ENCODE data around the gene CAMK2D.

DNA sequence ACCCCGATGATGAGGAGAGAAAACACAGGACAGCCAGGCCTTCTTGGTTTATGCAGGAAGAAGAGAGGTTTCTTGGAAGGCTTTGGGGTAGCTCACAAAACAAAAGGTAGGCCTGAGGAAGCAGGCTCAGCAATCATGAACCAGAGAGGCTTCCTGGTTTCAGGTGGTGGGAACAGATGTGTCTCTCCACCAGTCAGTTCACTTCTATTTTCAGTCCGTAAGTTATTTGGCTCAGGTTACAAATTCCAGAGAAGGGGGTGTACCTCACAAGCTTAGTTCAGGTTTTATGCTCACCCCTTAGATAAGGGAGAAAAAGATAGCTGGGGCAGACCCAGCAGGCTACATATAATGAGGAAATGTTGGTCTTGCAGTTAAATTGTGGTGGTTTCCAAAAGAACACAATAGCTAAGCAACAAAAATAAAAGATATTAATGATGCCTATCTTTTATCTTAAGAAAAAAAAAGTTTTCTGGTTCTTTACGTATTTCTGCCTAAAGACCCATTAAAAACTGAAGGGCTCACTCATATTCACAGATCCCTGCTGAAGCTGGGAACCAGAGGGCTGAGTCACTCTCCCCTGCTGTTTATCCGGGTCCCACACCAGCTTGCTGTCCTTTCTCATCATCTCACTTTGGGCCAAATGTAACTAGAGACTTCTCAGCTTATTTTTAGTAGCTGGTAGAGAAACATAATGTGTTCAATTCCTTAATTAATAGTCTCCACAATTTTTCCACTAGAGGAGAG, 177.0 kb downstream of the CAMK2D start:
- TF ChIP-seq, protein P1, sequence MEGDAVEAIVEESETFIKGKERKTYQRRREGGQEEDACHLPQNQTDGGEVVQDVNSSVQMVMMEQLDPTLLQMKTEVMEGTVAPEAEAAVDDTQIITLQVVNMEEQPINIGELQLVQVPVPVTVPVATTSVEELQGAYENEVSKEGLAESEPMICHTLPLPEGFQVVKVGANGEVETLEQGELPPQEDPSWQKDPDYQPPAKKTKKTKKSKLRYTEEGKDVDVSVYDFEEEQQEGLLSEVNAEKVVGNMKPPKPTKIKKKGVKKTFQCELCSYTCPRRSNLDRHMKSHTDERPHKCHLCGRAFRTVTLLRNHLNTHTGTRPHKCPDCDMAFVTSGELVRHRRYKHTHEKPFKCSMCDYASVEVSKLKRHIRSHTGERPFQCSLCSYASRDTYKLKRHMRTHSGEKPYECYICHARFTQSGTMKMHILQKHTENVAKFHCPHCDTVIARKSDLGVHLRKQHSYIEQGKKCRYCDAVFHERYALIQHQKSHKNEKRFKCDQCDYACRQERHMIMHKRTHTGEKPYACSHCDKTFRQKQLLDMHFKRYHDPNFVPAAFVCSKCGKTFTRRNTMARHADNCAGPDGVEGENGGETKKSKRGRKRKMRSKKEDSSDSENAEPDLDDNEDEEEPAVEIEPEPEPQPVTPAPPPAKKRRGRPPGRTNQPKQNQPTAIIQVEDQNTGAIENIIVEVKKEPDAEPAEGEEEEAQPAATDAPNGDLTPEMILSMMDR (conservative IDR thresholded peaks at IDR 0.05; ENCODE audit: low read depth, low read length), result no peak
- TF ChIP-seq EZH2phosphoT487 (IDR thresholded peaks at IDR 0.05; ENCODE audit: borderline replicate concordance, low read length), result no peak
